Retinal pigment epithelial cell (primary cell): ENCODE measurements around the gene WFDC8.

Source experiments
- DNase-seq: peaks from one replicate; pipeline ENCODE4 v3.0.0-alpha.2; 2010; ENCODE audit warnings: low read depth
- H3K4me3 ChIP-seq: 2 replicates; pipeline ENCODE4 v1.5.1; 2011; ENCODE audit warnings: mild to moderate bottlenecking, low read length, control low read depth, moderate library complexity
- TF ChIP-seq, protein P1 (sequence below): conservative IDR thresholded peaks from 2 replicates; pipeline ENCODE4 v1.5.1; 2011; ENCODE audit warnings: low read depth, low read length, control low read depth, inconsistent platforms

Gene WFDC8

GRCh38 chr20:45508068-45508886, 70.8 kb downstream of the WFDC8 start:
- no peak for DNase-seq
- TF ChIP-seq, protein P1, sequence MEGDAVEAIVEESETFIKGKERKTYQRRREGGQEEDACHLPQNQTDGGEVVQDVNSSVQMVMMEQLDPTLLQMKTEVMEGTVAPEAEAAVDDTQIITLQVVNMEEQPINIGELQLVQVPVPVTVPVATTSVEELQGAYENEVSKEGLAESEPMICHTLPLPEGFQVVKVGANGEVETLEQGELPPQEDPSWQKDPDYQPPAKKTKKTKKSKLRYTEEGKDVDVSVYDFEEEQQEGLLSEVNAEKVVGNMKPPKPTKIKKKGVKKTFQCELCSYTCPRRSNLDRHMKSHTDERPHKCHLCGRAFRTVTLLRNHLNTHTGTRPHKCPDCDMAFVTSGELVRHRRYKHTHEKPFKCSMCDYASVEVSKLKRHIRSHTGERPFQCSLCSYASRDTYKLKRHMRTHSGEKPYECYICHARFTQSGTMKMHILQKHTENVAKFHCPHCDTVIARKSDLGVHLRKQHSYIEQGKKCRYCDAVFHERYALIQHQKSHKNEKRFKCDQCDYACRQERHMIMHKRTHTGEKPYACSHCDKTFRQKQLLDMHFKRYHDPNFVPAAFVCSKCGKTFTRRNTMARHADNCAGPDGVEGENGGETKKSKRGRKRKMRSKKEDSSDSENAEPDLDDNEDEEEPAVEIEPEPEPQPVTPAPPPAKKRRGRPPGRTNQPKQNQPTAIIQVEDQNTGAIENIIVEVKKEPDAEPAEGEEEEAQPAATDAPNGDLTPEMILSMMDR, result no peak
- no peak overlapping the region for H3K4me3 ChIP-seq

DNA sequence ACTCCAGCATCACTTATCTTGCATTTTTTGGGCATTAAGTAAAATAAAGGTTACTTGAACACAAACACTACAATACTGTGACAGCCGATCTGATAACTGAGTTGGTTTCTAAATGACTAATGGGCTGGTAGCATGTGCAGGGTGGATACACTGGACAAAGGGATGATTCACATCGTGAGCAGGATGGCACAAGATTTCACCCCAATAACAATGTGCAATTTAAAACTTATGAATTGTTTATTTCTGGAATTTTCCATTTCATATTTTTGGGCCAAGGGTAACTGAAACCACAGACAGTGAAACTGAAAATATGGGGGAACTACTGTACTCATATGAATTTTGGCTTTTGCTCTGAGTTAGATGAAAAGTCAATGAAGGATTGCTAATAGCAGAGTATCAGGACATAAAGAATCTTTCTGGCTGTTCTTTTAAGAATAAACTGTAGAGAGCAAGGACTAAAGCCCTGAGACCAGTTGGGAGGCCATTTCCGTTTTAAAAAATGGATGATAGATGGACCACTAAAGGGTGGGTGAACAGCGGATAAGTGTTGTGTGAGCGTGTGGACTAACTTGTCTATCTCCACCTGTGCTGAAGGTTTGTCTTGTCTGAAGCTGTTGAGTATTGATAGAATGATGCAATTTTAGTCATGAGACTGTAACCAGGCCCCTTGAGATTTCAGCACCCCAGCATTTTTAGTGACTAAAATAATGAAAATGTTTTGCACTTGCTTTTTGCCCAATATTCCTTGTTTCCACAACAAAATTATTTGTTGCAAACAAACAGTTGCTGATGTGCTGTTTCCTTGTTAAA, 71.9 kb downstream of the WFDC8 start:
- no peak for DNase-seq
- TF ChIP-seq, protein P1, result no peak
- no peak overlapping the region for H3K4me3 ChIP-seq

GRCh38 chr20:45506398-45506797, 72.7 kb downstream of the WFDC8 start:
- TF ChIP-seq, protein P1, result no peak
- no peak overlapping the region for H3K4me3 ChIP-seq
- DNase-seq, result no peak

DNA sequence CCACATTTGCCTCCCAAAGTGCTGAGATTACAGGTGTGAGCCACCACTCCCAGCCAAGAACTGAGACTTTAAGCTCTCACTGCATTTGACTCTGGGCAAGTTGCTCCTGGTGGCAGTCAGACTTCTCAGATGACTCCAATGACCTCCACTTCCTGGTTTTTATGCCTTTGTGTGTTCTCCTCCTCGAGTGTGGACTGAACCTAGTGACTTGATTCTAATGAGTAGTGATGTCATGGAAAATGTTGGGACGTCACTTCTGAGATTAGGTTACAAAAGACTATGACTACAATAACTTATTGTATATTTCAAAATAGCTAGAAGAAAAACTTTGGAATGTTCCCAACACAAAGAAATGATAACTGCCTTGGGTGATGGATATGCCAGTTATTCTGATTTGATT, 75.7 kb downstream of the WFDC8 start:
- DNase-seq, result no peak
- TF ChIP-seq, protein P1, result no peak
- no peak overlapping the region for H3K4me3 ChIP-seq

DNA sequence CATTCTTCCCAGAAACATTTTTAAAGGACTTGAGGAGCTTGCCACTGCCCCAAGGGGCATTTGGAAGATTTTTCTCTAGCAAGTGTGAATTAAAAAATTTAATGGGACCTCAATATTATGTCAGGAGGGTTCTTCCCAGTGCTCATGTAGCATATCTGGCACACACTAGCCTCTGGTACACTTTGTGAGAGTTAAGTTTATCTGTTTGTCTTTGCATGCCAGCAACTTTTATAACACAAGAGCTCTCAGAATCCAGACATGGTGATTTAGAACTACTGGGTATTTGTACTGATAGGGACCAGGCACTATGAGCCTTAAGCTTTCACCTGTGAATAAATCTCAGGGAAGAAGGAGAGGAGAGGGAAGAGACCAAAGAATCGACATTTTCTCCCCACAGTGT, 76.5 kb downstream of the WFDC8 start:
- no peak overlapping the region for H3K4me3 ChIP-seq
- DNase-seq, result no peak
- TF ChIP-seq, protein P1, result no peak
